Islet precursor cell (in vitro differentiated cells): Measurements from ENCODE around the gene GALNT18.
A peak's percentile ranks its signal among the peaks of the same experiment; 100 is the strongest.

Source experiments
- DNase-seq: peaks from one replicate; pipeline ENCODE4 v3.0.0-alpha.2; 2018

The GALNT18 gene

GRCh38 chr11:11338304-11338703 lies 283.5 kb downstream of the GALNT18 start:
- no peak for DNase-seq

GRCh38 chr11:11336664-11337063 lies 285.1 kb downstream of the GALNT18 start:
- no peak for DNase-seq

GRCh38 chr11:11335043-11335442 lies 286.8 kb downstream of the GALNT18 start:
- no peak for DNase-seq

- peak; percentile 88 for DNase-seq
These were observed 287.2 kb downstream of the GALNT18 start for GRCh38 chr11:11334607-11335006.

- DNase-seq, result peak; percentile 69
These were observed 289.6 kb downstream of the GALNT18 start for GRCh38 chr11:11332141-11332710.

GRCh38 chr11:11329062-11329806 lies 292.6 kb downstream of the GALNT18 start:
- peak; percentile 60 for DNase-seq

- DNase-seq, result no peak
These were observed 297.7 kb downstream of the GALNT18 start for GRCh38 chr11:11324090-11324489.

GRCh38 chr11:11322101-11322500 lies 299.7 kb downstream of the GALNT18 start:
- DNase-seq, result no peak

GRCh38 chr11:11320825-11321224 lies 301.0 kb downstream of the GALNT18 start:
- DNase-seq, result no peak

- no peak for DNase-seq
These were observed 302.8 kb downstream of the GALNT18 start for GRCh38 chr11:11318961-11319360.

- no peak for DNase-seq
These were observed 303.3 kb downstream of the GALNT18 start for GRCh38 chr11:11318461-11318860.

- no peak for DNase-seq
These were observed 305.1 kb downstream of the GALNT18 start for GRCh38 chr11:11316651-11317230.

GRCh38 chr11:11313902-11314692 lies 307.7 kb downstream of the GALNT18 start:
- DNase-seq, result no peak

GRCh38 chr11:11313426-11313825 lies 308.4 kb downstream of the GALNT18 start:
- no peak for DNase-seq

GRCh38 chr11:11312738-11313137 lies 309.1 kb downstream of the GALNT18 start:
- DNase-seq, result no peak

- DNase-seq, result no peak
These were observed 310.6 kb downstream of the GALNT18 start for GRCh38 chr11:11311169-11311568.

- DNase-seq, result no peak
These were observed 311.9 kb downstream of the GALNT18 start for GRCh38 chr11:11309906-11310305.

- DNase-seq, result no peak
These were observed 313.6 kb downstream of the GALNT18 start for GRCh38 chr11:11308249-11308648.

GRCh38 chr11:11306855-11307254 lies 314.9 kb downstream of the GALNT18 start:
- no peak for DNase-seq

GRCh38 chr11:11304550-11304949 lies 317.3 kb downstream of the GALNT18 start:
- no peak for DNase-seq

GRCh38 chr11:11302565-11302964 lies 319.2 kb downstream of the GALNT18 start:
- no peak for DNase-seq

GRCh38 chr11:11301212-11301611 lies 320.6 kb downstream of the GALNT18 start:
- no peak for DNase-seq

GRCh38 chr11:11297578-11297977 lies 324.2 kb downstream of the GALNT18 start:
- no peak for DNase-seq

GRCh38 chr11:11296434-11296833 lies 325.4 kb downstream of the GALNT18 start:
- no peak for DNase-seq
